GM19324 (cell line): ENCODE measurements around the gene GTF2IRD2.
"Not testable (repeated sequence)": the region's sequence is repeated elsewhere in the genome, so short reads cannot be mapped to it uniquely, and the experiment has no call there.

Experiments
- ATAC-seq: cut with Tn5 transposase; IDR thresholded peaks from one replicate; pipeline ENCODE4 v1.9.1; 2021; ENCODE audit warnings: mild to moderate bottlenecking, moderate library complexity; ENCODE audit not compliant: unreplicated experiment, low FRiP score

GTF2IRD2 gene

GRCh38 chr7:74788369-74789150, 62.8 kb downstream of the GTF2IRD2 start:
- ATAC-seq = peak; percentile 92

- ATAC-seq = not testable (repeated sequence)
Measured at GRCh38 chr7:74783595-74783994, 67.8 kb downstream of the GTF2IRD2 start.

- ATAC-seq = not testable (repeated sequence)
Measured at GRCh38 chr7:74781746-74782145, 69.7 kb downstream of the GTF2IRD2 start.

- not testable (repeated sequence) for ATAC-seq
Measured at GRCh38 chr7:74779053-74779452, 72.4 kb downstream of the GTF2IRD2 start.

- ATAC-seq = not testable (repeated sequence)
Measured at GRCh38 chr7:74775111-74775510, 76.3 kb downstream of the GTF2IRD2 start.

GRCh38 chr7:74773760-74774750, 77.3 kb downstream of the GTF2IRD2 start, which contains the start of gene NCF1:
TSS of gene NCF1 (plus strand) at chr7:74774011. CDS start at chr7:74774032, 21 bp downstream.
- ATAC-seq = peak; percentile 78

GRCh38 chr7:74772093-74772492, 79.3 kb downstream of the GTF2IRD2 start:
- not testable (repeated sequence) for ATAC-seq

- ATAC-seq = not testable (repeated sequence)
Measured at GRCh38 chr7:74770062-74770461, 81.3 kb downstream of the GTF2IRD2 start.

GRCh38 chr7:74766991-74767390, 84.4 kb downstream of the GTF2IRD2 start:
- not testable (repeated sequence) for ATAC-seq

- ATAC-seq = not testable (repeated sequence)
Measured at GRCh38 chr7:74766509-74766908, 84.9 kb downstream of the GTF2IRD2 start.

GRCh38 chr7:74765205-74765918, 86.0 kb downstream of the GTF2IRD2 start:
- not testable (repeated sequence) for ATAC-seq

GRCh38 chr7:74758982-74759381, 92.4 kb downstream of the GTF2IRD2 start:
- ATAC-seq = not testable (repeated sequence)

GRCh38 chr7:74758268-74758667, 93.1 kb downstream of the GTF2IRD2 start:
- ATAC-seq = not testable (repeated sequence)

GRCh38 chr7:74756673-74757072, 94.7 kb downstream of the GTF2IRD2 start:
- ATAC-seq = not testable (repeated sequence)

- ATAC-seq = not testable (repeated sequence)
Measured at GRCh38 chr7:74753921-74754482, 97.4 kb downstream of the GTF2IRD2 start.
